Occipital lobe (tissue), 2 donors: ENCODE results near the gene TBC1D19. TPM values are rescaled to one million over a fixed set of nuclear protein-coding genes. Genes with fewer than 3 reads are reported as not detected.

Experiments
- DNase-seq: peaks from one replicate; lab custom pipeline; 2025; lab: John Stamatoyannopoulos, UW
- total RNA-seq: library from RNA; depleted of rRNA; stranded (reverse); fragments of >200 nt; gene quantifications from one replicate; pipeline ENCODE4 v1.2.3, GENCODE V29; 2014

Gene TBC1D19
- total RNA-seq, 1 donor from 2014 or later: 104 TPM

DNA sequence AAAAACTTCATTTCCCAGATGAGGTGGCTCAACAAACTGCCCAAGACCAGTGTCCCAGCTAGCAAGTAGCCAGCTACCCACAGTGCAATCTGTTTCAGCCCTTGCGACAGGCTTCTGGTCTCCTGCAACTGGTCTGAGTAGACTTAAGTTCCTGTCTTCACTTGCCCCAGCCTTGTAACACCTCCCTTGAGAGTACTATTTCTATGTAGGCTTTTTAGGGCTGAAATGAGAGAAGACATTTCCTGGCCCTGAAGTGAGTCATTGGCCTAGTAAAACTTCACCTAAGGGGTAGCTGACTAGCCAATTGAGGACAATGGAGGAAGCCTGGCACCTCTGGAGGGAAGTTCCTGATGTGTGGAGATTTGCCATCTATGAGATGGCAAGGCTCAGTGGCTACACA, 196.7 kb downstream of the TBC1D19 start:
- DNase-seq: no peak

- DNase-seq: no peak
Measured at GRCh38 chr4:26782168-26782829, 198.4 kb downstream of the TBC1D19 start.

- DNase-seq: no peak
Measured at GRCh38 chr4:26782830-26783202, 198.9 kb downstream of the TBC1D19 start.

DNA sequence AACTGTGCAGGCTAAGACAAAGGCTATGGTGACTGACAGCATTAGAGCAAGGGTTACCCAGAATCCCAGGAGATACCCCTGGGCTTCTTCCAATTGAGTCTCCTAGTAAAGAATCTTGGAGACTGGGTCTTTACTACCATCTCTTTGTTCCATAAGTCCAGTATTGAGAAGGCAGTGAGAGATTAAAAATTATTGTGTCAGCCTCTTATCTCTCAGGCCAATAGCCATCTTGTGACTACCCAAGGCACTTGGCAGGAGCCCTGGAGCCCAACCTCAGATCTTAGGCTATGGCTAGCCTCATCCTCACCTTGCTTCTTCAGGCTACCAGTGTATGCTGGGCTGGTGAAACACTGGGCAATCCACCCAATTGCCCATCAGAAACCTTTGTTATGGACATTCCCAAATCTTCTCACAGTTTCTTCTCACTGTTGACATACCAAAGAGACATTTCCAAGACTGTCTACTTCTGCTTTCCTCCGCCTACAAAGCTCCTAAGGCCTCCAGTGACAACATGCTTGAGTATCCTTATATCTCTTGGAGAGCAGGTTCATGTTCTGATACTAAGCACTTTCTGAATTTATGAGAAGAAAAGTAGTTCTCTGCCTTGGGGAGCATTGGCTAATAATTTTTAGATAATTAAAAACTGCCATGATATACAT, 200.5 kb downstream of the TBC1D19 start:
- no peak for DNase-seq

GRCh38 chr4:26785312-26785711, 201.4 kb downstream of the TBC1D19 start:
- DNase-seq: no peak

- DNase-seq: no peak
Measured at GRCh38 chr4:26785810-26786209, 201.9 kb downstream of the TBC1D19 start.

DNA sequence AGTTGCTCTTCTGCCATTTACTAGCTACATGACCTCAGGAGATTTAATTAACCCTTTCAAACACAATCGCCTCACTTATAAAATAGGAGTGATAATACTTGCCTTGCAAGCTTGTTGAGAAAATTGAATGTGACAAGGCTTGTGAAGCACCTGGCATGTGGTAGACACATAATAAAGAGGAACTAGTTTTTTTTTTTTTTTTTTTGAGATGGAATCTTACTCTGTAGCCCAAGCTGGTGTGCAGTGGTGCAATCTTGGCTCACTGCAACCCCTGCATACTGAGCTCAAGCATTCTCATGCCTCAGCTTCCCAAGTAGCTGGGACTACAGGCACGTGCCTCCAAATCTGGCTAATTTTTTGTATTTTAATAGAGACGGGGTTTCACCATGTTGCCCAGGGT, 203.0 kb downstream of the TBC1D19 start:
- no peak for DNase-seq

DNA sequence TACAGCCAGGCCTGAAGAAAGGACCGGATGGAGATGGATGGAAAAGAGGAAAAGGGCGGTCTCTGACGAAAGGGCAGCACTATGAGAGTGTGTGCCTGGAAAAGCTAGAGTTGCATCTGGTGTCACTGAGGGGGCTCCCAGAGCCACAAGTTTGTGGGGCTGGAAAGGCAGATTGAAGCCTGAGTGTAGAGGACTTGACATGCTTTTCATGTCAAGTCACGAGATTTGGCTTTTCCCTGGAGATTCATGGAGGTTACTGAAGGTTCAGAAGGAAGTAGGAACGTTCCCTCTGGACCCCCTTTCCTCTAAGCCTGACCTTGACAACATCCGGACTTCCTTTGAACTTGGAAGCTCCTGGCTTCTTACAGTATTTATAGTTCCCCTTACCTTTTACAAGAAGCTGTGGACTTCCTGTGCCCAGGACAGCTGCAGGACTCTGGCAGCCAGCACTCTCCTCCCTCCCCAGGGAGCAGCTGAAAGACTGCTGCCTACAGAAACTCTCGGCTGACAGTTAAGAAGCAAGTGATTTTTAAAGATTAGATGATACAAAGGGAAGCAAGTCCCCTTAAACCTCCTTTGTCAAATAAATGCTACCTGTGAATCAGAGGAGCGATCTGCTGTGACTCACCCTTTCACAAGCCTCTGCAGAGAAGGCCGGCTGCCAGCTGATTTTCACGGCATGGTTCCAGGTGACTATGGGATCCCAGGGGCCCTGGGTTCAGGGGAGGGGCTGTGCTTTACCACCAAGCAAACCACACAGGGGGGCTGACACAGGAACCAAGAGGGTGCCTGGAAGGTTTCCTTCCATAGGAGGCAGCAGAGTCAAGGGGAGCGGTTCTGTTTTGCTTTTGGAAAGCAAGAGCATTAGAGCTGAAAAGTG, 203.8 kb downstream of the TBC1D19 start:
- DNase-seq: no peak

DNA sequence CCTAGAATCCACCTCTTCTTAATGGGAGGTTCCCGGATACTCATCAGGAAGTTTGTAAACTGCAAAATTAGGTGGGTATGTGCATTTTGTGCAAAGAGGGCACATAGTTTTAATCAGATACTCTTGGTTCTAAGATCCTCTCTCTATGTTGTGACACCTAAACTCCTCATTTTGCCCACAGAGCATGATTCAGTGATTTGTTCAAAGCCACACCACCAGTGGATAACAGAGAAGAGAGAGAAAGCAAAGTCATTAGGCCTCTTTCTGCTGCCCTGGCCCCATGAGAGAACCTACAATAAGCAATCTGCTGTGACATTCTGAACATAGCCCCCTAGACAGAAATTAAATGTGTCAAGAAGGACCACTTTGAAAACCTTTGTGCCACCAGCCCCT, 204.5 kb downstream of the TBC1D19 start:
- DNase-seq: no peak

DNA sequence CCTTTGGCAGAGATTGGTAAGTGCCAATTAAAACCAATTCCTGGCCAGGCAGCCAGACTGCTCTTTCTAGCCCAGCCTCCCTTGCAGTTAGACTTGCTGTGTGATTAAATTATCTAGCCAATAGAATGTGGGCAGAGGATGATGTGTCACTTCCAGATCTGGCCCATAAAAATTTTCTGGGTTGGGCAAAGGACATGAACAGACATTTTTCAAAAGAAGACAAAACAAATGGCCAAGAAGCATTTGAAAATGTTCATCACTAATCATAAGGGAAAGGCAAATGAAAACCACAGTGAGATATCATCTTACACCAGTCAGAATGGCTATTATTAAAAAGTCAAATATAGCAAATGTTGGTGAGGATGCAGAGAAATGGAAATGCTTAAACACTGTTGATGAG, 205.3 kb downstream of the TBC1D19 start:
- no peak for DNase-seq

- DNase-seq: no peak
Measured at GRCh38 chr4:26791346-26791745, 207.5 kb downstream of the TBC1D19 start.

GRCh38 chr4:26792639-26793038, 208.8 kb downstream of the TBC1D19 start:
- no peak for DNase-seq

DNA sequence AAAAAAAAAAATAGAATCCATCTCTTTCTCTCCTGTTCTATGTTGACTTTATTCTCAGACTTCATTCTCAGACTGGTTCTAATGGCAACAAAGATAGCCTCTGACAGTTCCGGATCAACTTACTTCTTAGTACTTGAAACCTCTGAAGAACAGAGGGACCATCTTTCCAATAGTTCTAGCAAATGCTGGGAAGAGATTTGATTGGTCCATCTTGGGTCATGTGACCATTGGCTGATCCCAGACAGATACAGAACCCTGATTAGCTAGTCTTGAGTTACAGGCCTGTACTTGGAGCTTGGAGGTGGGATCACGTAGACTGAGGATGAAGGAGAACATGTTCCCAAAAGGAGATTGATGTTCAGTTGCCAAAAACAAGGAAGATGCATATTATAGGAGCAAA, 209.9 kb downstream of the TBC1D19 start:
- DNase-seq: no peak

DNA sequence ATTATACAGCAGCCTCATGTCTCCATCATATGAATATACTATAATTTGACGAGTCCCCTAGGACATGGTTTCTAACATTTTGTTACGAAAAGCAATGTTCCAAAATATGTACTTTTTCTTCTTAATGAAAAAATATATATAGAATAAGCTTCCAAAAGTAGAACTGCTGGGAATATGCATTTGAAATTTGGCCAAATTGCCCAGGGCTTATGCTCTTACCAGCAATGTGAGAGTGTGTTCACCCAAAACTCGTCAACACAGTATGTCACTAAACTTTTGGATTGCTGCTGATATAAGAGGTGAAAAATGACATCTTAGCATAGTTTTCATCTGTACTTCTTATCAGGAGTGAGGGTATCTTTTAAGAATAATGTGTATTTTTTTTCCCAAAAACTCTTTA, 212.2 kb downstream of the TBC1D19 start:
- DNase-seq: no peak

DNA sequence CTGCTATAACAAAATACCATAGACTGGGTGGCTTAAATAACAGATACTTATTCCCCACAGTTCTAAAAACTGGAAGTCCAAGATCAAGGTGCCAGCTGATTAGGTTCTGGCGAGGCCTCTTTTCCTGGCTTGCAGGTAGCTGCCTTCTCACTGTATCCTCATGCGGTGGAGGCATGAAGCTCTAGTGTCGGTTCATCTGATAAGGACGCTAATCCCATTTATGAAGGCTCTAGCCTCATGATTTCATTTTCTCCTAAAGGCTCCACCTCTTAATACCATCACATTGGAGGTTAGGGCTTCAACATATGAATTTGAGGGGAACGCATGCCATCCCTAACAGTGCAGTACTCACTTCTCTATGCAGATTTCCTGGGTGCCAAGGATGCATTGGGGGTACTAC, 218.9 kb downstream of the TBC1D19 start:
- no peak for DNase-seq

DNA sequence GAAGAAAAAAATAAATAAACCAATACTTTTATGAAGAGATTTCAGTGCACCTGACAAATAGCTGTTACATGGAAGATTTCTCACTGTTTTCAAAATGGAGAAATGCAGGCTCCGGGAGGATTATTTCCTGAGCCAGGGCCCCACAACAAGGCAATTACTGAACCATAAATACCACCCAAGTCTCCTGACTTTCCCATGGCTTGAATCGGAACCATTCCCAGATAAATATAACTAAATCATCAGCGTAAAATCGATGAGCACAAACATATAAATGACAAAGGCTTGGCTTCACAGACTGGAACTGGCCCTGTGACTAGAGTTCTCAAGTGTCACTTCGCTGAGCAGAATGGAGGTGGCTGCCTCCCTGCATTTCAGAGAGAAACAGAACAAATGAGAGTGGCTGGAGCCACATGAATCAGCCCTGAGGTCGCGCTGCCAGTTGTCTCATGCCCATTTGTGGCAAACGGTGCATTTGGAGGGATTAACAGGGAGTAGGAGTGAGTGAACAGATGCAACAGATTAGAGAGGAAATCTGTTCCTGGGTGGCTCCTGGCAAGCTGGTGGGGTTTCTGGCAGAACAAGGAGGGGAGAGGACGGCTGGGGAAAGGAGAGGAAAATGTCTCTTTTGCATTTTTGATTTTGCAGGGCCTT, 219.5 kb downstream of the TBC1D19 start:
- DNase-seq: peak; percentile 24

DNA sequence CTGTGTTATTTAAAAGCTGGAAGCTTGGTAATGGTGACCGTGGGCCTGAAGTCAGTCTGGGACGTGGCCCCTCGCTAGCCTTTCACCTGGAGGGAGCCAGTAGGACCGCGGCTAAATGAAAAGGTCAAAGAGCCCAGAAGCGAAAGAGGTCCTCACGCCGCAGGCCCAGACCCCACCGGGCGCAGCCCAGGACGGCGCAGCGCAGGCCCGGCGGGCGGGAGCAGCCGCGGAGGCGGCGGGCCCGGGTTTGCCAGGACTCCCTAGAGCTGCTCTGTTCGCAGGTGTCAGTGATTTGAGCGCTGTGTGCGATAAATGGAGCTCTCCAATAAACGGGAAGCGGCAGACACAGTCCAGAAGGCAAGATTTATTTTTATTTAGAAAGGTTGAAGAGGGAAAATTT, 220.6 kb downstream of the TBC1D19 start:
- no peak for DNase-seq

DNA sequence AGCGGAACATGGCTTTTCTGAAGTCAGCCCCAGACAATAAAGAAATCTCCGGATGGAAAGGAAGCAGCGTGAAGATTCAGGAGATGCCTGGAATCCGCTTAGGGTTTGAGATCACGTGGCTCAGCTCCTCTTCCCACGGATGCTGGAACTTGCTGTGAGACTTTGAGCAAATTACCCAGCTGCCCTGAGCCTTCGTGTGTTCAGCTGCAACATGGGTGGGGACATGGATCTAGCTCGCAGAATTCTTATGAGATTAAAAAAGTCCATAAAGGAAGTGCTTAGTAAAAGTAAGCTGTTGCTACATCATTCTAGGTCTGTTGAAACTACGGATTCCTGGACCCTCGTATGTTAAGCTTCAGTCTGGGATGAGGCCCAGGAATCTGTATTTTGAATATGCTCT, 221.0 kb downstream of the TBC1D19 start:
- DNase-seq: no peak
